Aortic smooth muscle cell (primary cell): Measurements from ENCODE around the gene SUCO. TPM values are rescaled to one million over a fixed set of nuclear protein-coding genes. Genes with fewer than 3 reads are reported as not detected.

Experiments
- total RNA-seq: library from RNA; depleted of rRNA; stranded (reverse); fragments of >200 nt; gene quantifications from 2 replicates; pipeline ENCODE4 v1.2.3, GENCODE V29; 2014

The SUCO gene
- total RNA-seq = 19.7 and 22.9 TPM in 2 replicates

GRCh38 chr1:172532700-172533512, at the start of gene SUCO:
Gene SUCO (plus strand): TSS chr1:172533150. CDS start chr1:172533436, 286 bp downstream.

GRCh38 chr1:172658871-172659453, 126.0 kb downstream of the SUCO start, which contains the start of gene FASLG:
Gene FASLG (plus strand): TSS chr1:172659103. CDS start chr1:172659202, 99 bp downstream.

Other genes with a start within 250 kb of the SUCO start
- gene C1orf105, start 112.5 kb upstream of the SUCO start, total RNA-seq = not detected in 2 replicates
- 15.2 and 15.7 TPM in 2 replicates for gene PIGC, start 89.1 kb upstream of the SUCO start, total RNA-seq
- not detected in 2 replicates for gene FASLG, start 126.0 kb downstream of the SUCO start, total RNA-seq